IMR-90 (cell line): ENCODE measurements around the gene EFHC1. TPM values are rescaled to one million over a fixed set of nuclear protein-coding genes. Genes with fewer than 3 reads are reported as not detected.

ENCODE experiments used
- ATAC-seq: fragments of 200-7000 bp; cut with Tn5 transposase; 2 replicates; pipeline ENCODE4 v1.9.1; 2020; ENCODE audit warnings: low read depth, mild to moderate bottlenecking, moderate library complexity
- BruUV-seq: library from RNA; stranded (reverse); fragments of 400-500 nt; replicated peaks from 2 replicates; lab custom pipeline; 2021; lab: Mats Ljungman, UMichigan
- CTCF ChIA-PET: fragments of 300-600 bp; formaldehyde crosslinking; extraction: SDS; loops from one replicate; lab custom pipeline; 2021; ENCODE audit warnings: antibody characterized with exemption; lab: Yijun Ruan, JAX
- POLR2A ChIA-PET: fragments of 300-600 bp; sonication (Branson Sonifier 250); formaldehyde crosslinking; loops from one replicate; lab custom pipeline; 2022; ENCODE audit warnings: antibody characterized with exemption; ENCODE audit not compliant: unreplicated experiment; lab: Charles Lee
- DNase-seq: peaks from one replicate; pipeline ENCODE4 v3.0.0; 2013
- H2AFZ ChIP-seq: replicated peaks from 2 replicates; pipeline ENCODE3; 2013; ENCODE audit warnings: low read length, mild to moderate bottlenecking; ENCODE audit not compliant: poor library complexity
- H2AK5ac ChIP-seq: 2 replicates; pipeline ENCODE4 v1.6.1; 2013; ENCODE audit warnings: low read depth, low read length, inconsistent platforms
- H2AK9ac ChIP-seq: replicated peaks from 2 replicates; pipeline ENCODE3; 2013; ENCODE audit warnings: mild to moderate bottlenecking, low read depth, low read length, moderate library complexity; ENCODE audit not compliant: poor library complexity
- H2BK120ac ChIP-seq: 2 replicates; pipeline ENCODE4 v1.6.1; 2013; ENCODE audit warnings: low read depth, low read length, inconsistent platforms
- H2BK15ac ChIP-seq: 3 replicates; pipeline ENCODE4 v1.6.1; 2013; ENCODE audit warnings: low read depth, low read length, inconsistent platforms
- H2BK20ac ChIP-seq: 2 replicates; pipeline ENCODE4 v1.6.1; 2013; ENCODE audit warnings: low read depth, mild to moderate bottlenecking, inconsistent platforms, low read length, moderate library complexity
- H2BK5ac ChIP-seq: 2 replicates; pipeline ENCODE4 v1.6.1; 2013; ENCODE audit warnings: mild to moderate bottlenecking, low read depth, low read length, inconsistent platforms; ENCODE audit not compliant: poor library complexity, severe bottlenecking
- H3K14ac ChIP-seq: replicated peaks from 2 replicates; pipeline ENCODE4 v1.6.1; 2013; ENCODE audit warnings: low read depth, low read length, inconsistent platforms
- H3K18ac ChIP-seq: 2 replicates; pipeline ENCODE4 v1.6.1; 2013; ENCODE audit warnings: low read depth, low read length, control low read depth
- H3K23ac ChIP-seq: 2 replicates; pipeline ENCODE4 v1.6.1; 2013; ENCODE audit warnings: low read depth, low read length, inconsistent platforms
- H3K27ac ChIP-seq: 2 replicates; pipeline ENCODE4 v1.5.1; 2013; ENCODE audit warnings: mild to moderate bottlenecking, control low read depth, low read length; ENCODE audit not compliant: insufficient read depth
- H3K27me3 ChIP-seq: 2 replicates; pipeline ENCODE4 v1.6.1; 2013; ENCODE audit warnings: low read length; ENCODE audit not compliant: control insufficient read depth, insufficient read depth
- H3K36me3 ChIP-seq: 2 replicates; pipeline ENCODE4 v1.6.1; 2013; ENCODE audit warnings: low read length, mixed read lengths; ENCODE audit not compliant: control insufficient read depth, insufficient read depth
- H3K4ac ChIP-seq: 2 replicates; pipeline ENCODE4 v1.6.1; 2013; ENCODE audit warnings: low read depth, low read length, inconsistent platforms
- H3K4me1 ChIP-seq: 2 replicates; pipeline ENCODE4 v1.6.1; 2013; ENCODE audit warnings: low read length, mixed read lengths; ENCODE audit not compliant: control insufficient read depth, insufficient read depth
- H3K4me2 ChIP-seq: 2 replicates; pipeline ENCODE4 v1.6.1; 2013; ENCODE audit warnings: low read depth, mild to moderate bottlenecking, control low read depth, low read length, moderate library complexity
- H3K4me3 ChIP-seq: 2 replicates; pipeline ENCODE4 v1.5.1; 2013; ENCODE audit warnings: low read depth, mild to moderate bottlenecking, control low read depth, low read length, moderate library complexity; ENCODE audit not compliant: insufficient read depth
- H3K56ac ChIP-seq: 2 replicates; pipeline ENCODE4 v1.6.1; 2013; ENCODE audit warnings: low read length, inconsistent platforms; ENCODE audit not compliant: insufficient read depth; ENCODE audit errors: extremely low read depth
- H3K79me1 ChIP-seq, 2 experiments: 2 replicates each; pipeline ENCODE4 v1.6.1; 2013; ENCODE audit warnings: low read length in 2 of 2, inconsistent platforms in 1 of 2, low read depth in 1 of 2
- H3K9ac ChIP-seq: 2 replicates; pipeline ENCODE4 v1.6.1; 2013; ENCODE audit warnings: low read depth, low read length, control low read depth
- H3K9me1 ChIP-seq: 2 replicates; pipeline ENCODE4 v1.6.1; 2013; ENCODE audit warnings: low read length, inconsistent platforms; ENCODE audit not compliant: insufficient read depth
- H3K9me3 ChIP-seq: 2 replicates; pipeline ENCODE4 v1.6.1; 2013; ENCODE audit warnings: low read length; ENCODE audit not compliant: control insufficient read depth, insufficient read depth
- H4K20me1 ChIP-seq: 2 replicates; pipeline ENCODE4 v1.6.1; 2013; ENCODE audit warnings: low read length, inconsistent platforms; ENCODE audit not compliant: insufficient read depth
- H4K5ac ChIP-seq: 2 replicates; pipeline ENCODE4 v1.6.1; 2013; ENCODE audit warnings: mild to moderate bottlenecking, low read depth, low read length, control low read depth
- H4K8ac ChIP-seq, 2 experiments: 2 replicates each; pipeline ENCODE4 v1.6.1; 2013; ENCODE audit warnings: low read depth in 2 of 2, low read length in 2 of 2, control low read depth in 1 of 2, inconsistent platforms in 1 of 2
- H4K91ac ChIP-seq: 2 replicates; pipeline ENCODE4 v1.6.1; 2013; ENCODE audit warnings: low read depth, low read length, inconsistent platforms; ENCODE audit not compliant: insufficient read depth
- CEBPB ChIP-seq: IDR thresholded peaks from 2 replicates; pipeline ENCODE4 v1.6.1; 2012; ENCODE audit warnings: low read depth, low read length, improper control_type of control experiment
- CHD1 ChIP-seq: IDR thresholded peaks from 2 replicates; pipeline ENCODE4 v1.6.1; 2012; ENCODE audit warnings: low read depth, low read length, improper control_type of control experiment
- CTCF ChIP-seq: conservative IDR thresholded peaks from 2 replicates; pipeline ENCODE4 v1.5.1; 2012; ENCODE audit warnings: mild to moderate bottlenecking, low read depth, low read length, improper control_type of control experiment
- ELK1 ChIP-seq: fragments of 150-350 bp; IDR thresholded peaks from 2 replicates; pipeline ENCODE4 v1.6.1; 2016; ENCODE audit warnings: low read depth, mild to moderate bottlenecking, low read length, moderate library complexity, borderline replicate concordance
- FOS ChIP-seq: fragments of 150-350 bp; IDR thresholded peaks from 2 replicates; pipeline ENCODE4 v1.6.1; 2016; ENCODE audit warnings: low read depth, low read length
- MAFK ChIP-seq: IDR thresholded peaks from 2 replicates; pipeline ENCODE4 v1.6.1; 2012; ENCODE audit warnings: low read depth, low read length, improper control_type of control experiment
- MAZ ChIP-seq: IDR thresholded peaks from 2 replicates; pipeline ENCODE4 v1.6.1; 2012; ENCODE audit warnings: low read depth, mild to moderate bottlenecking, low read length, improper control_type of control experiment, moderate library complexity, borderline replicate concordance
- MXI1 ChIP-seq: IDR thresholded peaks from 2 replicates; pipeline ENCODE4 v1.6.1; 2012; ENCODE audit warnings: low read depth, mild to moderate bottlenecking, low read length, moderate library complexity, borderline replicate concordance
- NFE2L2 ChIP-seq: fragments of 150-350 bp; IDR thresholded peaks from 2 replicates; pipeline ENCODE4 v1.6.1; 2016; ENCODE audit warnings: low read depth, mild to moderate bottlenecking, low read length
- POLR2A ChIP-seq: IDR thresholded peaks from 2 replicates; pipeline ENCODE4 v1.6.1; 2012; ENCODE audit warnings: mild to moderate bottlenecking, low read depth, low read length
- RAD21 ChIP-seq: IDR thresholded peaks from 2 replicates; pipeline ENCODE4 v1.6.1; 2012; ENCODE audit warnings: low read length, improper control_type of control experiment
- RCOR1 ChIP-seq: IDR thresholded peaks from 2 replicates; pipeline ENCODE4 v1.6.1; 2012; ENCODE audit warnings: mild to moderate bottlenecking, low read length, improper control_type of control experiment; ENCODE audit not compliant: insufficient replicate concordance
- RFX5 ChIP-seq: IDR thresholded peaks from 2 replicates; pipeline ENCODE4 v1.8.0; 2012; ENCODE audit warnings: low read depth, mild to moderate bottlenecking, low read length, moderate library complexity
- SMC3 ChIP-seq: fragments of 150-350 bp; IDR thresholded peaks from 2 replicates; pipeline ENCODE4 v1.6.1; 2016; ENCODE audit warnings: low read depth, mild to moderate bottlenecking, antibody characterized with exemption, low read length, moderate library complexity
- WGBS, 2 experiments: methylation state at CpG; one replicate each; pipeline versions ENCODE4 v1.1.5 to v1.1.7; 2013; ENCODE audit warnings: missing lambda C conversion rate in 2 of 2; ENCODE audit not compliant: insufficient read length in 1 of 2; ENCODE audit errors: extremely low coverage in 2 of 2; 5-methylcytosine and 5-hydroxymethylcytosine counted together
- dilution Hi-C: fragments of 300-500 bp; cut with HindIII; formaldehyde crosslinking; loops from one replicate; pipeline ENCODE4 v1.14.3; 2018; ENCODE audit warnings: low sequenced_read_pairs; ENCODE audit not compliant: unreplicated experiment
- in situ Hi-C: fragments of 300-500 bp; cut with MboI; formaldehyde crosslinking; loops from 3 replicates; pipeline ENCODE4 v1.14.3; 2019; ENCODE audit warnings: low sequenced_read_pairs, inconsistent platforms, mixed read lengths
- intact Hi-C: fragments of 100-400 bp; cut with micrococcal nuclease; formaldehyde crosslinking; loops from 2 replicates; pipeline ENCODE4 v1.10.0; 2022
- polyA plus RNA-seq, 3 experiments: library from polyadenylated mRNA; depleted of rRNA; stranded (reverse); fragments of >200 nt; gene quantifications; 2 replicates each; pipeline ENCODE4 v1.2.3, GENCODE V29; 2012; ENCODE audit warnings: low replicate concordance in 1 of 3
- total RNA-seq: library from RNA; depleted of rRNA; stranded (reverse); fragments of >200 nt; gene quantifications from 2 replicates; pipeline ENCODE4 v1.2.3, GENCODE V29; 2012
- TF ChIP-seq, protein P1 (sequence below): fragments of 150-350 bp; IDR thresholded peaks from 2 replicates; pipeline ENCODE4 v1.6.1; 2017; ENCODE audit warnings: mild to moderate bottlenecking, antibody characterized with exemption, low read length, low read depth

Gene EFHC1
- total and polyA plus RNA-seq, 2 of the 4 experiments (the other 2 are of a cell fraction), result 14.0 to 23.0 TPM

- Histone ChIP-seq H3K4me2 (no peak overlapping the region), H2AFZ (no peak overlapping the region), H3K4me1 (peaks cover 19% of the 10 kb centered on the region), H2BK20ac (peak overlapping the region; percentile 76), H3K9me3 (no peaks in the 10 kb centered on the region), H3K9ac (no peak overlapping the region), H4K5ac (no peak overlapping the region), H3K9me1 (peaks cover 41% of the 10 kb centered on the region), H3K14ac (peak overlapping the region; percentile 73), H4K91ac (peak overlapping the region; percentile 29), H3K4me3 (no peak overlapping the region), H2AK9ac (no peak overlapping the region), H2BK5ac (peak overlapping the region; percentile 2), H3K36me3 (peaks cover 35% of the 10 kb centered on the region), H3K23ac (peak overlapping the region; percentile 88; the same call in 1 of the 2 replicates), H3K18ac (no peak overlapping the region), H4K20me1 (no peaks in the 10 kb centered on the region), H2BK15ac (no peak overlapping the region; the same call in 2 of the 3 replicates), H3K27me3 (no peaks in the 10 kb centered on the region), H3K79me1 (peaks cover 27 to 84% of the 10 kb centered on the region in 2 experiments), H3K56ac (no peak overlapping the region), H3K27ac (no peak overlapping the region), H2BK120ac (peak overlapping the region; percentile 70), H2AK5ac (peak overlapping the region; percentile 44; the same call in 1 of the 2 replicates), H3K4ac (peak overlapping the region; percentile 73), H4K8ac (peak overlapping the region in 1 of 2 experiments; percentile 15; a peak in 1 of 4 replicates)
- POLR2A ChIA-PET, result no interaction called here
- 100% methylated on average over 1 of the region's 10 CpGs; no CpG with 5 or more reads in 1 of the 2 experiments for WGBS, 2 experiments
- dilution Hi-C loops (no loop called here), intact Hi-C loops (no loop called here), in situ Hi-C loops (no loop called here)
- no TSS peak for BruUV-seq
- no peak for ATAC-seq
- no peak for TF ChIP-seq CEBPB
- TF ChIP-seq, protein P1, sequence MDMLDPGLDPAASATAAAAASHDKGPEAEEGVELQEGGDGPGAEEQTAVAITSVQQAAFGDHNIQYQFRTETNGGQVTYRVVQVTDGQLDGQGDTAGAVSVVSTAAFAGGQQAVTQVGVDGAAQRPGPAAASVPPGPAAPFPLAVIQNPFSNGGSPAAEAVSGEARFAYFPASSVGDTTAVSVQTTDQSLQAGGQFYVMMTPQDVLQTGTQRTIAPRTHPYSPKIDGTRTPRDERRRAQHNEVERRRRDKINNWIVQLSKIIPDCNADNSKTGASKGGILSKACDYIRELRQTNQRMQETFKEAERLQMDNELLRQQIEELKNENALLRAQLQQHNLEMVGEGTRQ, result no peak
- TF ChIP-seq FOS, result no peak
- TF ChIP-seq SMC3, result no peak
- no peak for TF ChIP-seq CHD1
- no peak for TF ChIP-seq RAD21
- TF ChIP-seq RFX5, result no peak
- no peak for TF ChIP-seq POLR2A
- no peak for TF ChIP-seq CTCF
- TF ChIP-seq MXI1, result no peak
- no peak for TF ChIP-seq MAFK
- no peak for TF ChIP-seq NFE2L2
- TF ChIP-seq MAZ, result no peak
- TF ChIP-seq RCOR1, result no peak
- TF ChIP-seq ELK1, result no peak
- DNase-seq, result no peak
- CTCF ChIA-PET, result interaction anchor here (0.6 kb wide), 1 partner anchor 123 kb away, joined by 4 read pairs; no protein-coding TSS in a partner anchor
Observed at GRCh38 chr6:52530351-52530750, 110.2 kb downstream of the EFHC1 start.
